HG02870 (cell line): ENCODE results near the gene AHNAK2.
"Not testable (repeated sequence)": the region's sequence is repeated elsewhere in the genome, so short reads cannot be mapped to it uniquely, and the experiment has no call there.

Source experiments
- ATAC-seq: cut with Tn5 transposase; IDR thresholded peaks from one replicate; pipeline ENCODE4 v1.9.1; 2021; ENCODE audit warnings: mild to moderate bottlenecking, moderate library complexity; ENCODE audit not compliant: unreplicated experiment

The AHNAK2 gene

GRCh38 chr14:104928391-104929133 lies 49.6 kb downstream of the AHNAK2 start:
- ATAC-seq: no peak

GRCh38 chr14:104927901-104928300 lies 50.3 kb downstream of the AHNAK2 start:
- no peak for ATAC-seq

- no peak for ATAC-seq
These were observed 50.8 kb downstream of the AHNAK2 start for GRCh38 chr14:104927432-104927816.

GRCh38 chr14:104926619-104927431 lies 51.3 kb downstream of the AHNAK2 start:
- ATAC-seq: peak; percentile 87

- no peak for ATAC-seq
These were observed 52.1 kb downstream of the AHNAK2 start for GRCh38 chr14:104925855-104926609.

- ATAC-seq: no peak
These were observed 52.8 kb downstream of the AHNAK2 start for GRCh38 chr14:104925214-104925854.

GRCh38 chr14:104924421-104925213 lies 53.6 kb downstream of the AHNAK2 start, which contains the start of gene PLD4:
Gene PLD4 (plus strand): TSS chr14:104924879. CDS start chr14:104927141, 2,262 bp downstream.
- no peak for ATAC-seq

- no peak for ATAC-seq
These were observed 54.3 kb downstream of the AHNAK2 start for GRCh38 chr14:104923640-104924420.

- no peak for ATAC-seq
These were observed 58.2 kb downstream of the AHNAK2 start for GRCh38 chr14:104919993-104920315.

GRCh38 chr14:104919152-104919992 lies 58.8 kb downstream of the AHNAK2 start:
- ATAC-seq: not testable (repeated sequence)

GRCh38 chr14:104917993-104918392 lies 60.2 kb downstream of the AHNAK2 start:
- no peak for ATAC-seq

GRCh38 chr14:104917116-104917515 lies 61.1 kb downstream of the AHNAK2 start:
- ATAC-seq: no peak

- no peak for ATAC-seq
These were observed 64.7 kb downstream of the AHNAK2 start for GRCh38 chr14:104913435-104913834.

- ATAC-seq: no peak
These were observed 66.1 kb downstream of the AHNAK2 start for GRCh38 chr14:104912053-104912452.

GRCh38 chr14:104908303-104908702 lies 69.9 kb downstream of the AHNAK2 start:
- no peak for ATAC-seq

GRCh38 chr14:104905579-104905933 lies 72.6 kb downstream of the AHNAK2 start:
- not testable (repeated sequence) for ATAC-seq

- not testable (repeated sequence) for ATAC-seq
These were observed 73.3 kb downstream of the AHNAK2 start for GRCh38 chr14:104904650-104905578.
